ENCODE measurements around the gene PTPRG. TPM values are rescaled to one million over a fixed set of nuclear protein-coding genes. Genes with fewer than 3 reads are reported as not detected.

Gene PTPRG
- total RNA-seq, 1 experiment from 2014 or later: 9.2 TPM

DNA sequence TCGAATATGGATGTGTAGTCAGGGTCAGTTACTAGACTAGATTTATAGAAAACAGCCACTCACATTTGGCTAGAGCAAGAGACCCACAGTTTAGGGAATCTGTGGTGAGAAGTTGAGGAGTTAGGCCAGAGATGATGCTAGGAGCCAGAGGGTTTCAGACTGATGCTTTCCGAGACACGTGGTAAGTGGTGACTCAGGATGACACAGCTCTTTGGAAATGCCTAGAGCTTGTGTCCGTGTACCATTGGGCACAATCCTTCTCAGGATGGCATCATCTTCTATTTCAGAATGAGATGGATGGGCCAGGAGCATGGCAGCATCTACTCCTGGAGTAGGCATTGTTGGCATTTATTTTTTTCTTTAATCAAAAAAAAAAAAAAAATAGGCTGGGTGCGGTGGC is 28.5 kb downstream of the PTPRG start:
- peak; percentile 87 for DNase-seq (ENCODE audit: low read depth)

DNA sequence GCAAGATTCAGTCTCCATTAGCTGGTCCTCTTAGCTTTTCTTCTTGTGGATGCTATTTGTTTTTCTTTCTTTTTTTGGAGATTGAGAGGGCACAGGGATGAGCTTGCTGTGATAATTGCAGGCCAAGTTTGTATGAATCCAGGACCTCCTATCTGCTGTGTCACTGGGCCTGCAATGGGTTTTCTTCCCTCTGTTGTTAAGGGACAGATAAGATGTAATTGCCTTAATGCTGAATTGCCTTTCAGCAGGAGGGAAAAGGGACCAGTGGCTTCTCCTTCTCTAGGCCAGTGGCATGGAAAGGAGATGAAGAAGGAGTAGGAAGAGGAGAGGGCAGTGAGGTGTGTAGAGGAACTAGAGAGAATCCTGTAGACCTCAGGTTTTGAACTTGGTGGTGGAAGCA is 29.9 kb downstream of the PTPRG start:
- no peak for DNase-seq (ENCODE audit: low read depth)

DNA sequence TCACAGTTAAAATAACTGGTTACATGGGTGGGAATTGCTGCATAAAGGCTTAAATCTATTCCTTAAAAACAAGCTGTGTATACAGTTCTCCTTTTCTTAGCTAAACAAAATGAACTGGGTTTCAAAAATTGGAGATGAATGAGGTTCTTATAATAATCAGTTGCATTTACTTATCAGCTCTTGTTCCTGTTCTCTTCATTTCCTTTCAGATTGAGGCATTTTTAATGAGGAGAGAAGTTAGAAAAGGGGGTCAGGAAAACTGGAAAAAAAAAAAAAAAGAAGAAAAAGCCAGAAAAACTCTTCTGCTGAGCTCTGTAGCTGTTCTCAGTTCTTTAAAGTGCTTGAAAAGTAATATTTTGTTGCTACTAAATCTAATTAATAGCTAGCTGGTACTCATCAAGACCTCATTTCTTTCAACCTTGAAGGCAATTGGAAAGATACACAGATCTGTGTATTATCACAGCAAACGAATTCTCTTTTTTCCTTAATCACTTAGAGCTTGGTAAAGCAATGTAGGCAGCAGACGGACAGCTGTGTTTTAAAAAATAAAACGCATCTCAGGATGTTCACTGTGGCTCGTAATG is 32.2 kb downstream of the PTPRG start:
- no peak for DNase-seq (ENCODE audit: low read depth)

DNA sequence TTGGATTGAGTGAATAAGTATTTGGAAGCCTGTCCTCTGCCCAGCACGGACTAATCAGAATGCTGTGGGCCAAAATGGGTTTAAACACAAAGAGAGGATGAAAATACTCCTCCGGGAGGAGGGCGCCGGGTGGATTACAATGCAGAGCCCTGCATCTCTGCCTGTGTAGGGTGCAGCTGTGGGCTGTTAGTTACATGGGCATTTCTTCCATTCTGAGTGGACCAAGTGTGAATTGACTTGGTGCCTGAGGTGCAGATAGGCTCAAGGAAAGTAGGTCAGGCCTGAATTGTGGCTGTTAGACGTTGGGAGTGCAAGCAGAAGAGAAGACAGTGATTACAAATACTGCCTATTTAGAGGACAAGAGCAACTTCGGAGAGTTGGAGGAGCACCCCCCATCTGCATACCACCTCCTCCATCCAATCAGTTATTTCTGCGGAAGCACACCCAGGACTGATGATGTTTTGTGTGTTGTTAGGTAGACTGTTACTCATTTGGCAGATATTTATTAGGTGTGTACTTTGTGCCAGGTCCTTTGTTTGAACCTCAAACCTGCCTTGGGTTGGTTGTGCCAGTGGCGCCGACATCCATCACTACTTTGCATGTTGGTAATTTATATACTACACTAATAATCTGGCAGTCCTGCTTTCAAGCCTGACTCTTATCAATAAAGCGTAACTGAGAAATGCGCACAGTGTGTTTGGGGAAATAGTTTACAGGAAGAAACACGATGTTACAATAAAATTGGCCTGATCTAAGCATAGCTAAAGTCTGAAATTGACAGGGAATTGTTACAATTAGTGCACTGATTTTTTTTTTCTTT is 33.0 kb downstream of the PTPRG start:
- DNase-seq (ENCODE audit: low read depth): no peak

DNA sequence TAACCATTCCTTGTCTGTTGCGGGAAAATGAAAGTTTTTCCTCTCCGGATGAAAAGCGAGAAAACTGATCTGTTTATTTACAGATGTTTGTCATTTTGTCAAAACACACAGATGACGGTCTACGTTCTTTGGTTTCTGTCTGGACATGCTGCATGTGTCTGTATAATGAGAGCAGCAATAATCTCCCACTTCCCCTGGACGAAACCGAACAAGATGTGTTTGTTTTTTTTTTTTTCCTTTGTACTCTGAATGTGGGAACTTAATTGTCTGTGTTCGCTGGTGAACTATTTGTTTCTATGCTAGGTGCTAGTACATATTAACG is 33.6 kb downstream of the PTPRG start:
- DNase-seq (ENCODE audit: low read depth): no peak

DNA sequence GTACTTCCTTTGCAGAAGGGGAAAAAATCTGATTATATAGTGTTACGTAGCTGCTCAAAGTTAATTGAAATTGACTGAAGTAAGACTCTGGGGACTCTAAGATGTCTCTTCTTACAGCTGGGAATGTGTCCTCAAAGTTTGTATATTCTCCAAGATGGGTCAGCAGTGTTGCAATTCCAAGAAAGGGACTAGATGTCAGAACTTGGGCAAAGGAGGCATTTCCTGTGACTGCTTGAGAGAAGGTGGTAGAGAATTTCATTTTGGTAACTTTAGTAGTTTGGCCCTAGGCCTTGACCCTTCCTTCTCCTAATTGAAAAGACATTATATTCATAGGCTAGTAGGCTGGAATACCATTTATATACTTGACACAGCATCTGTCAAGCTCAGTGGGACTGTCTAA is 33.9 kb downstream of the PTPRG start:
- peak; percentile 20 for DNase-seq (ENCODE audit: low read depth)

DNA sequence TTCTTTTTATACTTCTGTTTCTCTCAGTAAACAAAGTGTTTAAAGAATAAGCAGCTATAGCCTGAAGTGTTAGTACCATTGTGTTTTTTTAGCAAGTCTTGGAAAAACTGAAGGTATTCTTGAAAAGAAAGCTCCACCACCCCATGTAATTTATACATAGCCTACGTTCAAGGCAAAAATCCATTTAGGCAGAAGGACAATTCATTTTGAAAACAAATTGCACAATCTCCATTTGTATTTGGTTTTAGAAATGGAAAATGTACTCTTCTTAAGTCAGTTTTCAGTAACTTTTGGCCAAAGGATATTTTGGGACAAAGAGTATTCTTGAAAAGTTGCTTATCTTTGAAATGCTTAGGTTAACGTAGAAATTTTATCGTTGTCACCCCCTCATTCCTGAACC is 34.5 kb downstream of the PTPRG start:
- no peak for DNase-seq (ENCODE audit: low read depth)

DNA sequence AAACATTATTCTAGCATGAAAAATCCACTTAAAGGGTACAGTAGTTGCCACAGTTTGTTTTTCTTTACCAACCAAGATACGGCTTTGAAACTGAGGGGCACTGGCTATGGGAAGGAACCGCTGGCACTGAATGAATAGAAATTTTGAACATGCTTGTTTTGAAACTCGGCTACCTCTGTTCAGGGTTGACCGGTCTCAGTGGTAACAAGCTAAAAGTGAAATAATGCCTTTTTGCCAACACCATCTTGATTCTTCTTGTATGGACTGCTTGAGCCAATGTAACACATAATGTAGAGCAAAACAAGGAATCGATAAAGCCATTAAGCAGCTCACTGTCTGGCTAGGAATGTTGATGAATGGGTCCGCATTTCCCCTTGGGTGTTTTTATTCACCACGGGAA is 36.5 kb downstream of the PTPRG start:
- DNase-seq (ENCODE audit: low read depth): no peak

DNA sequence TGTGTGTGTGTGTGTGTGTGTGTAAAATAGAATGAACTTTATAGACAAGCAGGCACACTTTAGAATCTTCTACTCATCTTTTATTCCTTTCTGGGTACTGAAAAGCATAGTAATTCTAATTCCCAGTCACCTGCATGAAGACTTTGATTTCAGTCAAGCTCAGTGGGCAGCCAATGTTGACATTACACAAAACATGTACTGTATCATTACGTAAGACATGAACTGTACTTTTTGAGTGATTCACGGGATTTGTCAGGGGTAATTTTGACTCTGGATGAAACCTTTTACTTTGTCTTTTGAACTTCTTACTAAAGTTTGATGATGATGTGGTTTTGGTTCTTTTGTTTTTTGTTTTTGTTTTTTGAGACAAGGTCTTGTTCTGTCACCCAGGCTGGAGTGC is 38.8 kb downstream of the PTPRG start:
- no peak for DNase-seq (ENCODE audit: low read depth)

DNA sequence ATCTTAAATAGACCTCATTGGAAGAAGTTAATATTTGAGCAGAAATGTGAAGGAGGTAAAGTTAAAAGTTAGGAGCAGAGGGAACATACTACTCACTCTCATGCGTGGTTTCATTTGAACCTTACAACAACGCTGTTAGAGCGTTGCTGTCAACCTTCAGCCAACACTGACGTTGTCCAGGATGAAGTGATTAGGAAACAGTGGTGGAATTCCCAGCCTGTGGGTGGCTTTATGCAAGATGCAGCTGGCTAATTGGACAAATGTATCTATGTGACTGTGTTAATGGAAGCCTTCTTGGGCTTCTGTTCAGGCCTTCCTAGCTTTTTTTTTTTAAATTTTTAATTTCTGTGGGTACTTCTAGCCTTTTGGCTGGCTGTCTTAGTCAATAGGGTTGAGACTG is 40.5 kb downstream of the PTPRG start:
- DNase-seq (ENCODE audit: low read depth): no peak

DNA sequence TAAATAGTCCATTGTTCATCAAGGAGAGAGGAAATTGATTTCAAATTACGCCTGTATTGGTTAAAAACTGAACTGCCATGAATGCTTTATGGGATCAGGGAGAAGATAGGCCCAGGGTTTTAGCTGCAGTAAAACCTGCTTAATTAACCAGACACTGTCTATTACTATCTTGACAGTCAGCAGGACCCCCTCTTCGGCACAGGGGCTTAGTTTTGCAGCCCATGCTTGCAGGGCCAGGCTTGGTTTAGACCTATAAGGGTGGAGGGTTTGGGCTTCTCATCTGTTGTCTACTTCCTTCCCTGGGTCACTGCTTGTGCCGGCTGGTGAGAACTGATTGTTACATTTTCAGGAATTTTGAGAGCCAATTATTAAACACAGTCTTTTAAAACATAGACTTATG is 41.1 kb downstream of the PTPRG start:
- no peak for DNase-seq (ENCODE audit: low read depth)

DNA sequence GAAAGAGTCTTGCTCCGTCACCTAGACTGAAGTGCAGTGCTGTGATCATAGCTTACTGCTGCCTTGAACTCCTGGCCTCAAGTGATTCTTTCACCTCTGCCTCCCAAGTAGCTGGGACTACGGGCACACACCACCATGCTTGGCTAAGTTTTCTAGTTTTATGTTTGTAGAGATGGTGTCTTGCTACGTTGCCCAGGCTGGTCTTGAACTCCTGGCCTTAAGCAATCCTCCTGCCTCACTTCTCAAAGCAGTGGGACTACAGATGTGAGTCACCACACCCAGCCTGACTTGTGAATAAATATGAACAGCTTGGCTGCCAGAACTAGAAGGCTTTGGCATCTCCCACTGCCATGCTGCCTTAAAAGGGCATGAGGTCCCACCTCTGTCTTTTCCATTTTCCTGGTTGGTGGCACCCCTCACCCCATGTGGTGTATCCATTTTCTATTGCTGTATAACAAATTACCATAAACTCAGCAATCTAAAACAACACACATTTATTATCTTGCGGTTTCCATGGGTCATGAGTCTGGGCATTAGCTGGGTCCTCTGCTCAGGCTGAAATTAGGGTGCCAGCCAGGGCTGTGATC is 44.3 kb downstream of the PTPRG start:
- peak; percentile 89 for DNase-seq (ENCODE audit: low read depth)

DNA sequence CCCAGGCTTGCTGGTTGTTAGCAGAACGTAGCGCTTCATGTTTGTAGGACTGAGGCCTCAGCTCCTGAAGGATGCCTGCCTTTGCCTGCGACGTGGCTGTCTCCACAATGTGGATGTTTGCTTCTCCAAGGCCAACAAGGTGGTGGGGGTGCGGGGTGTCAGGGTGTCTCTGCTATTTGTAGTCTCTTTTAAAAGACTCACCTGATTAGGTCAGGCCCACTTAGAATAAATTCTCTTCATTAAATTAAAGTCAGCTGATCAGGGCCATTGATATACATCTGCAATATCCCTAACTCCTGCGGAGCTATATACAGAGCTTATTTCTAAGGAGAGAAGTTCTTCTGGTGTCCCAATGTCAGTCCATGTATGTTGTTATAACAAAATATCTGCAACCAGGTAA is 44.8 kb downstream of the PTPRG start:
- no peak for DNase-seq (ENCODE audit: low read depth)

DNA sequence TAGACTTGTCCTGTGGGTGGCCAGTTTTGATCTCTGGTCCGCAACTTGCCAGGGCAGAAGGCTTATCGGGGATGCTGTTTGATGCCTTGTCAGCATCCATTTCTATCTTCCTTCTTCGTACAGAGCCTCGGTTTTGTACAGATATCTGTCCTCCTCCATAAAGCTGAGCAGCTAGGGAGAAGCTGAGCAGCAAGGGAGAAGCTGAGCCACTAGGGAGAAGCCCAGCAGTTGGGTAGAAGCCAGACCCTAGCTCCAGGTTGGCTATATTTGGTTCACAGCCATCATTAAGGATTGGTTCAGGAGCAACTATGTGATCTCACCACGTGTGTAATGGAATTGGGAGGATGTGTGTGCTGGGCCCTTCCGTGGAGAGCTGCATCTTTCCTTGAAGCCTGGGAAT is 46.7 kb downstream of the PTPRG start:
- no peak for DNase-seq (ENCODE audit: low read depth)

DNA sequence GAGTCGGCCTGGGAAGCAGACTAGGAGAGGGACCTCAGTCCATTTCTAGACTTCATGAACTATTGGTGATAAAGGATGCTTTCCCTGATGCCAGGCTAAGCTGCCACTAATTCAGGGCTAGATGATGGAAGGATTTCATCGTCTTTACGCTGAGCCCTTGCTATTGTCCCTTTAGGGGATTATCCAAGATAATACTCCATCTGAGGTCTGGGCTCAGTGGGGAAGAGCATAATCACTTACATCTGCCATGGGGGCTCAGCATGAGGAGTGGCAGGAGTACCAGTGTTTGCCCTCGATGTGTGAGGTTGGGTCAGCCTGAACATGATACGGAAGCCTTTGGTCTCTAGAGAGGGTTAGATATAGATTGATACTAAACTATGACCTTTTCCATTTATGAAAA is 47.3 kb downstream of the PTPRG start:
- DNase-seq (ENCODE audit: low read depth): no peak

DNA sequence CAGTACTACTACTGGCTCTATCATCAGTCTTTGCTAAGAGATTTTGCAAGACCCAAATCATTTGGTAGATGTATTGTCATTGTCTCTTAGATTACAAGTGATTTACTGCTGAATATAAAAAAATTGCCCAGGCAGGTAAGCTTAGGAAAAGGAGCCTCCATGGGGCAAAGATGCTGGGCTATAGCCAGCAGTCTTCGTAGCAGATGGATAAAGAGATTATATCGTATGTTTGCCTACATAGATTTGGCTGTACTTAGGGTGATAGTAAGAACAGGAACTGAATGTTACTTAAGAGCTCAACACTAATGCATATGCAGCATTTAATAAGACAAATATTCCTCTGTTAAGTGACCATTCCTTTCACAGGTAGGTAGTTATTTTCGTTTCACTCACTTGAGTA is 48.9 kb downstream of the PTPRG start:
- DNase-seq (ENCODE audit: low read depth): no peak

DNA sequence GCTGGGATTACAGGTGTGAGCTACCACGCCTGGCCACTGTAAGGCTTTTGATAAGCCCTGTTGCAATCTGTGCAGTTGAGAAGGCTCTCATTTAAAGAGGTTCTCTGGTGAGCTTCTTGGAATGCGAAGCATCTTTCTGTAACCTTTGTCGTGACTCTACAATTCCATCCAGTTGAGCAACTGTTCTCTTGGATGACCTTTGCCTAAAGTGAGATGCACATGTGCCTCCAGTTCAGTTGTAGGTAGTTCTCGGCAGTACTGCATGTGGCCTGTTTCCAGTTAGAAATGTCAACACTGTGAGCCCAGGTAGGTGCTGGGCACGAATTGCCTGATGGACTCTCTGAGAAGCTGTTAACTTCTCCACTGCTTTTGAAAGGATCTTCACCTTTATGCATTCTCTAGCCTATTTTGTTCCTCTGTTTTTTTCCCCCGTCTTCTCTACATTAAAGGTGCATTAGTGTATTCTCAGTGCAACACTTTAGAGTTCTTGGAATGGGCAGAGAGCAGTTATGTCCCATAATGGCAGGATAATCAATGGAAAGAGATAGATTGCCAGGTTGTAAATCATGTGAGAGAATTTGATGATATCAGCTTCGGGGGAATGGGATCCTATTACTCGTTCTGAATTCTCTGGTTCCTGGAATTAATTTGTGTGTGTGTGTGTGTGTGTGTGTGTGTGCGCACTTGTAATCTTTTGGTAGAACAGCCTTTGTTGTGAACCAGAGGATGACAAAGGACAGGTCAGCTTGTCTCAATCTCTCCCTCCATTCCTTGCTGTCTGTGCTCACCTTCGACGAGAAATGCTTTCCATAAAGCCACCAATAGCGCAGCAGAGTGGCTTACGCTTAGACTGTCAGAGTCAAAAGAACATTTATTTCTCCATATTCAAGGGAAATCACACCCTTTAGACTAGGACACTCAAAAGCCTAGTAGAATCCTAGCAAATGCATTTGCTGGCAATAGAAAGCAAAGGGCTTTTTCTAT is 51.1 kb downstream of the PTPRG start:
- DNase-seq (ENCODE audit: low read depth): peak; percentile 38

DNA sequence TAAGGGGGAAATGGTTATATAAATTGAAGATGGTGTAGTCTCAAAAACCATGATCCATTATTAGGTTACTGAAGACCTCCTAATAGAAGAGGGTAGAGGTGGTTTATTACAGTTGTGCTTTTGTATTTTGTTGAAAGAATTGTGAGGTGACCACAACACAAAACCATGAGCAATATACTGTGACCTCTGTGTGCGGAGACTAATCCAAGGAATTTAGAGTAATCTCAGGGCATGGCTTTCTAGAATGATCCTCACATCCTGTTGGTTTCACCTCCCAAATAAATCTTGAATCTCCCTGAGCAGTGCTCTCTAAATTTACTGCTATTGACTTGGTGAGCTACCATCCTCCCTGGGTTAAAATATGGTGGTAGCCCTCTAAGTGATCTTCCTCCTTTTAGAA is 52.3 kb downstream of the PTPRG start:
- peak; percentile 13 for DNase-seq (ENCODE audit: low read depth)

DNA sequence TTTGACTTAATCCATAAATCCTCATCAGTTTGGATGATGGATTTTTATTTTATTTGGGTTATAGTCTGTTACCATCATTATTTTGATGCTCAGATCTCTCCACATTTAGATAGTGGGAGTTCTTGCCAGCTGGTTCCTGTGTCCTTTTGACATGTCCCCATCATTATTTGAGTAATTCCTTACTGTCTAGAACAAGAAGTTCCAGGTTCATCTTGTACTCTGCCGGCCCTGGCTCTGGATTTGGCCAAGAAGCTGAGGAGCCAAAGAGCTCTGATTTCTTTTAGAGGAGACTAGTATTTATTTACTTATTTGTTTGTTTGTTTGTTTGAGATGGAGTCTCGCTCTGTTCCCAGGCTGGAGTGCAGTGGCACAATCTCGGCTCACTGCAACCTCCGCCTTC is 54.3 kb downstream of the PTPRG start:
- no peak for DNase-seq (ENCODE audit: low read depth)

DNA sequence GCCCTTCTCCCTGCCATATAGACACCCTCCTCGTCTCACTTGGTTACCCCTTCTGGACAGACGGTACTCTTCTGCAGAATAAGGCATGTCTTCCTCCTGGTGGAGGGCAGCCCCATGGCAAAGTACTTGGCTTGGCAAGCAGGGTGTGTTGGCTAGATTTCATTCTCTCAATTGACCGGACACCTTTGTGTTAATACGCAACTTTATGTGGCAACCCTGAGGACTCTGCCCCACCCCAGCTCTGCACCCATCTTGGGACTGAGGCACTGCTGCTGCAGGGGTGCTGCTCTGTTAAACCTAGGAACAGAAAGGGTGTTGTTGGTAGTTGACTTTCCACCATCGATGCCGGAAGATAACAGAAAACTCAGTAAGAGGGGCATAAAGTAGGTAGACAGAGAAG is 55.2 kb downstream of the PTPRG start:
- DNase-seq (ENCODE audit: low read depth): no peak

DNA sequence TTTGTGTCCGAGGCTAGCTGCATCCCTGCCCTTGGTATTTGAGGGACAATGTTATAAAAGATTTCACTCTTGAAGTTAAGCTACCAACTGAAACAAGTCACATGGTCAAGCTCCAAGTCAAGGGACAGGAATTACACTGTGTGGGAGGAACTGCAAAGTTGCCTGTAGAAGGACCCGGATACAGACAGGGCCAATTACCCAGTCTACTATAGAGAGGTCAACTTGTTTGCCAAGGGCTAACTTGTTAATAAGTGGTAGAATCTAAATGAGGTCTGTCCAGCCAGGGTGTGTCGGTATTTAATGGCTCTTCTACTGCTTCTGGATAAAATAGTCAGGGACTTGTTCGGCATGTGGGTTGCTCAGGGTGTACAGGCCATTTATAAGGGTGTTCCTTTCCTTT is 55.7 kb downstream of the PTPRG start:
- peak; percentile 15 for DNase-seq (ENCODE audit: low read depth)

DNA sequence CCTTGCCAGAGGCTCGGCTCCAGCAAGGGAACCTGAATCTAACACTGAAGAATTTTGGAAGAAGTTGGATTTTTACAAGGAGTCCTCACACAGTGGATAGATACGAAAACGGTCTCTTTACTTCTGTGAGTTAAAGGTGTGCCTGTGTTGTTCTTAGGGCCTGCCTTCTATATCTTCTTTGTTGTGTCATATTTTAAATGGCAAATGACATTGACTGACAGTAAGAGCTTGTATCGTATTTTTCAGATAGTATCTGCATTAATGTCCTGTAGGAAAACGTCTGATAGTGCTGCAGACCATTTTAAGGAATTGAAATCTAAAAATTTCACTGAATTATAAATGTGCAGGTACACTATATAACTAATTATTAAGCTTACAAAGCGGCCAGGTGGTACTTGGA is 56.3 kb downstream of the PTPRG start:
- DNase-seq (ENCODE audit: low read depth): no peak

All from M059J (cell line).